Right kidney (tissue), 1 donor: Measurements from ENCODE around the gene ADRA2B.
"Not testable (repeated sequence)": the region's sequence is repeated elsewhere in the genome, so short reads cannot be mapped to it uniquely, and the experiment has no call there.

Source experiments
- DNase-seq: peaks from one replicate; pipeline ENCODE4 v3.0.0-alpha.2; 2016

Gene ADRA2B

GRCh38 chr2:96088340-96089335 lies 27.7 kb downstream of the ADRA2B start:
- no peak for DNase-seq

DNA sequence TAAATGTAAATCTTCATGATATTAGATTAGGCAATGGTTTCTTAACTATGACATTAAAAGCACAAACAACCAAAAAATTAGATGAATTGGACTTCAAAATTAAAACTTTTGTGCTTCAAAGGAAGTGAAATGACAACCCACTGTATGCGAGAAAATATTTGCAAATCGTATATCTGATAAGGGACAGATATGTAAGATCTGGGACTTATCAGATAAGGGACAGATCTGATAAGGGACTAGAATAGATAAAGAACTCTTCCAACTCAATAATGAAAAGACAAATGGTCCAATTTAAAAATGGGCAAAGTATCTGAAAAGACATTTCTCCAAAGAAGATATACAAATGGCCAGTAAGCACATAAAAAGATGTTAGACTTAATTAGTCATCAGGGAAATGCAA lies 29.2 kb downstream of the ADRA2B start:
- DNase-seq, result no peak

GRCh38 chr2:96085541-96086355 lies 30.6 kb downstream of the ADRA2B start:
- DNase-seq, result no peak

- not testable (repeated sequence) for DNase-seq
These were observed 31.4 kb downstream of the ADRA2B start for GRCh38 chr2:96084858-96085518.

DNA sequence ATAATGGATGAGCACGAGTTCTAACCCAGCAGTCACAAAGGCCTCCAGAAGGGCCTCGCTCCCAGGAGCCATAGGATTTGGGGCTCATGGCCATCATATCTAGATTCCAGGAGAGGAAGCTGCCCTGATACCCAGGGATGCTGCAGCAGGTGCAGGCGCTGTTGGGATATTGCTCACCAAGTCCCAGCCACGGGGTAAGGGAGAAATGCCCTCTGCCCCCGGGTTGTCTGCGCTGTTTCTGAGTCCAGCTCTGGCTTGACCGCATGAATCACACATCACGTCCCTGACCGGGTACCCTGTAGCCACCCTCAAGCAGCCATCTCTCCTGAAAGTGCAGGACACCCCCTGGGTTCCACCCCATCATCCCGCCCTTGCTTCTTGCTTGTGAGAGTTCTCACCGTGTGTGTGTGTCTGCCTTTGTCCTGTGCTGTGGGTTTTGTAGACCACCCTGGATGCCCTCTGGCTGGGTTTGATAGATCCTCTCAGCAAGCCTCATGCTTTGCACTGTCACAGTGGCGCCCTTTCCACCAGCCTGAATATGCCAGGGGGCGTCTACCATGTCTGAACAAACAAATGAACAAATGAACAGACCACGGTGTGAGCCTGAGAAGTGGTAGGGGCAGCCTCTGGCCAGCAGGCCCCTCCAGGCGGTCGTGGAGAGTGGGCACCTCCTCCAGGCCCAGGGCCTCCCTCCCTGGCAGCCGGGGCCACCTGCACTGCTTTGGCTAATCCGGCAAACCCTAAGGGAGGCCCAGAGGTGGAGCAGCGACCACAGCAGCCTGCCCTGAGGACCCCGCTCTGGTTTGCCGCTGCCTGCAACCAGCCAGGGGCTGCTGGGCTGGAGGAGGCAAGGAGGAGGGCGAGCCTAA lies 32.1 kb downstream of the ADRA2B start:
- no peak for DNase-seq

DNA sequence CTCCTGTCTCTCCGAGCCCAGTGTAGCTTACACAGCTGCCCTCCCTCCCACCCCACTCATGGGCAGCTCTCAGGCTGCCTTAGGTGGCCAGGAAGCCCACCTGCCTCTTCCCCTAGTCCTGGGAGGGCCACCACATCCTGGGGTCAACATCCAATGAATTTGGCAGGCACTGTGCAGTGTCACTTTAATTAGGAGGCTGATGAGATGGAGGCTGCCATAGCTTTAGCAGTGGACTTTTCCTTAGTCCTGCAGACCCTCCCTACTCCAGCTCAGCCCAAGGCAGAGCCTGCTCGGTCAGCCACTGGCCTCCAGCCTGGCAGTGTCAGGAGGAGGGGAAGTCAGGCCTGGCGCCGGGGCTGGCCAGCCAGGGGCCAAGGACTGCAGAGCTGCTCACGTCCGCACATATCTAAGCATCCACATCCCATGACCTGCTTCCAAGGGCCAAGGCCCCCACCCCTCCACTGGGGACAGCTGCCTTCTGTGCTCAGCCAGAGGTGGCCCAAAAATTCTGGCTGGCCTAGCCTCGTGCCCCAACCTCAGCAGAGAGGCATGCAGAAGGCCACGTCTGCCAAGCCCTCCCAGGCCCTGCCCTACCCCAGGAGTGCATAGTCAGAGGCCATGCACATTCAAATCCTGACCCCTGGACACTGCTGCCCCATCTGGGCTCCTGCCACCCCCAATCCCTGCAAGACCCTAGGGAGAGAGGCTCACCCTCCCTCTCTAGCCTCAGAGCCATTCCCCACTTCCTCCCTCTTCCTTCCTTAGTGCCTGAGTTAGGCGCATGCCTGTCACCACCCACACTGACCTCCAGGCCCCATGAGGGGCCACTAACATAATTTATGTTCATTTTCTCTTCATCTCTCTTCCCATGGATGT lies 33.1 kb downstream of the ADRA2B start:
- no peak for DNase-seq

DNA sequence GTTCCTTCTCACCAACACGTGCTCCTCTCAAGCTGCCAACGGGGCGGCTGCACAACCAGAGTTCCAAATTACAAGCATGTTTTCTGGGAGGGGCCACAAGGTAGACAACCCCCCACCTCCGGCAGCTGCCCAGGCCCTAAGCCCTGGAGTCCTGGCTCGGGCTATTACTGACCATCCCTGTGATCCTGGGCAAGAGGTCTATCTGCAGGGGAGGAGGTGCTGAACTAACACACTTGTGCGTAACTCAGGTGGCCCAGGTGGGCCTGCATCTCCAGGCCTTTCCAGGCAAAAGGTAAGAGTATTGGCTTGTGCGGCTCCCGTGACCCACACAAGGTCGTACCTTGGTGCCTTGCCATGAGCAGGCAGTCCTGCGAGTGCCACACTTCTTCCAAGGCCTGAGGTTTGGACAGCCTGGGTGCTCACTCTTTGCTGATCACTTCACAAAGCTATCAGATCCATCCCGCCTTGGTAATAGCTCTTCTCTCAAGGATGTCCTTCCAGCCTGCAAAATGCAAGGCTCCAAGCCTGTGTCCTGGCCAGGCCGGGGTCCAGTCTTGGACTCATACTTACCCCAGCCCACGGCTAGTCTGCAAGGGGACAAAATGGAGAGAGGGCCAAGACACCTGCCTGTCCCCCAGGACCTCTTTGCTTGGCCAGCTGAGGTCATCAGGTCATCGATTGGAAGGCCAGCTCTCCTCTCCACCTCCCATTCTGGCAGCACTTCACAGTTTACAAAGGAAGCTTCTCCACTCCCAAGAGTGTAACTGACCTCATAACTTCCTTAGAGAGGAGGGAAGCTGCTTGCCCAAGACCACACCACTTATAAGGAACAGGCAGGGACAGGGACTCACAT lies 33.9 kb downstream of the ADRA2B start:
- DNase-seq, result no peak

DNA sequence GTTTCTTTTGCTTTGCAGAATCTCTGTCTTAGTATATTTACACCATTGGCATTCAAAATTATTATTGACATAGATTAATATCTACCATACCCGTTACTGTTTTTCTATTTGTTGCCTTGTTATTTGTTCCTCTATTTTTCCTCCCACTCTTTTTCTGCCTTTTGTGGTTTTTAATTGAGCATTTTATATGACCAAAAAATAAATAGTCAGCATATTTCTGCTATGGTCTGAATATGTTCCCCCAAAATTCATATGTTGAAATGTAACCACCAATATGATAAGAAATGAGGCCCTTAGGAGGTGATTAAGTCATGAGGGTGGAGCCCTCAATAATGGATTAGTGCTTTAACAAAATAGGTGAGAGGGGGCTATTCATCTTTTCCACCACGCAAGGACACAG lies 35.3 kb downstream of the ADRA2B start:
- DNase-seq, result no peak

- DNase-seq, result no peak
These were observed 41.1 kb downstream of the ADRA2B start for GRCh38 chr2:96075199-96075771.

DNA sequence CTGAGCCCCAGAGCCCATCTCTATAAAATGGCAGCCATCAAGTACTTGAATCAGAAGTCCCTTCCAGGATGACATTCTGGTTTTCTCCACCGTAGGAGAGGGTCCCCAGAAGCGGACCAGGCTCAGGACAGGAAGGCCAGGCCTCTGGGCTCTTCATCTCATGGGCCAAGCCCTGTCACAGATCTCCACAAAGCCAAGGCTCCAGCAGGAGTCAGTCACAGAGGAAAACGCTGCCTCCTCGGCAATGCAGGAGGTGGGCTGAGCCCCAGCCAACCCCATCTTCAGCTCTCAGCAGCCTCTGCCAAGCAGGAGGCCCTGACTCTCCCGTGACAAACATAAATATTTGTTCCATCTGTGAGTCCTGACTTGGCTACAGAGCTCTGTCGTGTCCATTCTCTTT lies 42.2 kb downstream of the ADRA2B start:
- no peak for DNase-seq

- no peak for DNase-seq
These were observed 43.1 kb downstream of the ADRA2B start for GRCh38 chr2:96073170-96073775.

DNA sequence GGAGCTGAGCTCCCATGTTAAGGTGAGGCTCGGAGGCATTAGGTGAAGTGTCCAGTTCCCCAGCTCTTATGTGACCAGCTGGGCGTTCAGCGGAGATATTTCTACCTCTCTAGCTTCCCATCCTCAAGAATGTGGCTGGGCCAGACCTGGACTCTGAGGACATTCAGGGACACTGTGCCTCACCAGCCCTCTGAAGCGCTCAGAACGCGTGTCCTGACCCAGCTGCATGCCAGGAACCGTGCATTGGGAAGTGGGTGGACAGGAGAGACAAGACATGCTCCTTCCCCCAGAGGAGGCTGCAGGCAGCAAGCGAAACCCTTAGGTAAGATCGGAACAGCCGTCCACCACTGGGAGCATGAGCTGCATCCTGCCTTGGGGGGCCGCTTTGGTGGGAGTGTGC lies 43.6 kb downstream of the ADRA2B start:
- DNase-seq, result no peak

DNA sequence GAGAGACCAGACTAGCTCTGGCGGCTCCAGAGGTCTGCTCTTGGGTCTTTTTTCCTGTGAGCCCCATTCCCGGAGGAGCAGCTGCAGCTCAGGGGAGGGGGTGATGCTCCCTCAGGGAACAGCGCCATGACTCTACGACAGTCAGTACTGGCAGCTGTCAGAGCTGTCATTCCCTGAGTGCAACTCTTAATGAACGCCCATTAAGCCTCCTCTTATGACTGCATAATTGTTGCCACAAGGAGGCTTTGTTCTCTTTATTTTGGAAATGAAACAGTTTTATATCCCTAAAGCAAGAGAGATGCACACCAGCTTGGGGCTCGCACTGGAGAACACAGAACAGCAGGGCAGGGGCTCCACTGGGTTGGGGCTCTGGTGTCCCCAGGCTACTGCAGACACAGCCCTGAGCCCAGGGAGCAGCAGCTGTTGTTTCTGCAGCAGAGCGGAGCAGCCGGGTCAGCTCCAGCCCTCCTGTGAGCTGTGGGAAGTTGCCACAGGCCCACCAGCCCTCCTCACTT lies 44.3 kb downstream of the ADRA2B start:
- not testable (repeated sequence) for DNase-seq

- DNase-seq, result not testable (repeated sequence)
These were observed 45.0 kb downstream of the ADRA2B start for GRCh38 chr2:96071087-96071976.

DNA sequence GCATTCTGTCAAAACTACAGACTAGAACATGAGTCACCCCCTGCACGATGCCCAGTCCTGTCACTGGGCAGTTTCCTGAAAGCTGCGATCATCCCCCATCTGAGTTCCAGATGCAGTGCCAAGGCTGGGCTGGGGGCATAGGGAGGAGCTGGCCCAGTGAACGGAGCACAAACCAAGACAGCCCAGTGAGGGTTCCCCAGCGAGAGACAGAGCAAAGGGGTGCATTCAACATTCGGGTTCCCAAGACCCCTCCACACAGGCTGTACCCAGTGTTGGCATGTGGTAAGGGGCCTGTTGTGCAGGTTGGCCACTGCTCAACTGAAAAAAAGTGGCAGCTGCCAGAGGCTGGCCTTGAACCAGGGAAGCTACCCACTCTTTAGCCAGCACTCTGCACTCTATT lies 46.0 kb downstream of the ADRA2B start:
- not testable (repeated sequence) for DNase-seq

- DNase-seq, result not testable (repeated sequence)
These were observed 46.5 kb downstream of the ADRA2B start for GRCh38 chr2:96069878-96070277.

- not testable (repeated sequence) for DNase-seq
These were observed 48.3 kb downstream of the ADRA2B start for GRCh38 chr2:96067902-96068581.
